Measurements from ENCODE around the gene PKN1.

PKN1 gene

GRCh38 chr19:14391156-14391821 is 41.8 kb upstream of the PKN1 start:
- ATAC-seq: no peak
- TF ChIP-seq ARNTL (CRISPR knock-in tag; IDR thresholded peaks at IDR 0.05; ENCODE audit: borderline replicate concordance, low read depth) (no peak), POU6F1 (CRISPR knock-in tag; IDR thresholded peaks at IDR 0.05; ENCODE audit: borderline replicate concordance, low read depth) (no peak)

- TF ChIP-seq ESRRG (CRISPR knock-in tag; IDR thresholded peaks at IDR 0.05): no peak
- no peak for TF ChIP-seq SNAI2 (CRISPR knock-in tag; IDR thresholded peaks at IDR 0.05)
- TF ChIP-seq ZNF70 (CRISPR knock-in tag; IDR thresholded peaks at IDR 0.05): no peak
- no peak for TF ChIP-seq PATZ1 (CRISPR knock-in tag; IDR thresholded peaks at IDR 0.05; ENCODE audit: borderline replicate concordance)
- no peak for TF ChIP-seq ZFP30 (CRISPR knock-in tag; IDR thresholded peaks at IDR 0.05)
- no peak for ATAC-seq
Measured at GRCh38 chr19:14393329-14393728, 39.8 kb upstream of the PKN1 start.

- no peak for ATAC-seq
- TF ChIP-seq SNAI2 (CRISPR knock-in tag; IDR thresholded peaks at IDR 0.05) (no peak), PPARA (CRISPR knock-in tag; IDR thresholded peaks at IDR 0.05; ENCODE audit: borderline replicate concordance) (no peak), TSHZ2 (CRISPR knock-in tag; IDR thresholded peaks at IDR 0.05) (no peak), PATZ1 (CRISPR knock-in tag; IDR thresholded peaks at IDR 0.05; ENCODE audit: borderline replicate concordance) (no peak), ZFP3 (CRISPR knock-in tag; IDR thresholded peaks at IDR 0.05) (no peak)
Measured at GRCh38 chr19:14394167-14394566, 38.9 kb upstream of the PKN1 start.

- ATAC-seq: no peak
- TF ChIP-seq ZFP3 (CRISPR knock-in tag; IDR thresholded peaks at IDR 0.05) (no peak), CREB5 (CRISPR knock-in tag; IDR thresholded peaks at IDR 0.05; ENCODE audit: low read depth) (no peak), ISL1 (CRISPR knock-in tag; IDR thresholded peaks at IDR 0.05) (no peak), ZNF565 (CRISPR knock-in tag; conservative IDR thresholded peaks at IDR 0.05; ENCODE audit: low read depth) (no peak), TOX (CRISPR knock-in tag; IDR thresholded peaks at IDR 0.05; ENCODE audit: borderline replicate concordance) (no peak), ARNTL (CRISPR knock-in tag; IDR thresholded peaks at IDR 0.05; ENCODE audit: borderline replicate concordance, low read depth) (no peak), CSRNP3 (CRISPR knock-in tag; IDR thresholded peaks at IDR 0.05) (no peak), OSR1 (CRISPR knock-in tag; IDR thresholded peaks at IDR 0.05) (no peak), ZC3H10 (CRISPR knock-in tag; IDR thresholded peaks at IDR 0.05) (no peak), RARB (CRISPR knock-in tag; IDR thresholded peaks at IDR 0.05) (no peak), BACH2 (CRISPR knock-in tag; IDR thresholded peaks at IDR 0.05; ENCODE audit: borderline replicate concordance) (no peak), TSHZ2 (CRISPR knock-in tag; IDR thresholded peaks at IDR 0.05) (no peak), POU6F1 (CRISPR knock-in tag; IDR thresholded peaks at IDR 0.05; ENCODE audit: borderline replicate concordance, low read depth) (no peak), ESRRG (CRISPR knock-in tag; IDR thresholded peaks at IDR 0.05) (no peak), ZFP30 (CRISPR knock-in tag; IDR thresholded peaks at IDR 0.05) (no peak)
Measured at GRCh38 chr19:14395262-14395661, 37.8 kb upstream of the PKN1 start.
